SK-N-SH (cell line): ENCODE results near the gene EIF4G2. TPM values are rescaled to one million over a fixed set of nuclear protein-coding genes. Genes with fewer than 3 reads are reported as not detected.
A peak's percentile ranks its signal among the peaks of the same experiment; 100 is the strongest.

Experiments used
- CHD2 ChIP-seq: fragments of 150-350 bp; IDR thresholded peaks from 2 replicates; pipeline ENCODE4 v1.6.1; 2018; ENCODE audit warnings: low read length; ENCODE audit not compliant: partially characterized antibody
- EP300 ChIP-seq, 2 experiments: IDR thresholded peaks; 2 replicates each; pipeline versions ENCODE4 v1.4.0 to v1.6.1; 2012; ENCODE audit warnings: borderline replicate concordance in 1 of 2, low read depth in 1 of 2, low read length in 1 of 2
- EZH2phosphoT487 ChIP-seq: fragments of 200-600 bp; sonication (generic); IDR thresholded peaks from 2 replicates; pipeline ENCODE4 v1.6.1; 2017; ENCODE audit warnings: low read depth, mixed run types, mild to moderate bottlenecking, antibody characterized with exemption, moderate library complexity, borderline replicate concordance
- FOSL2 ChIP-seq: IDR thresholded peaks from 2 replicates; pipeline ENCODE4 v1.4.0; 2012; ENCODE audit warnings: low read depth, mild to moderate bottlenecking, moderate library complexity, borderline replicate concordance
- GATA2 ChIP-seq: sonication (generic); formaldehyde crosslinking; IDR thresholded peaks from 2 replicates; pipeline ENCODE4 v1.5.0; 2020; ENCODE audit warnings: mild to moderate bottlenecking, missing genetic modification reagents
- JUND ChIP-seq: IDR thresholded peaks from 2 replicates; pipeline ENCODE4 v1.4.0; 2012
- MEF2A ChIP-seq: IDR thresholded peaks from 2 replicates; pipeline ENCODE4 v1.4.0; 2012; ENCODE audit warnings: low read depth, borderline replicate concordance
- MXI1 ChIP-seq: IDR thresholded peaks from 2 replicates; pipeline ENCODE4 v1.6.1; 2012; ENCODE audit warnings: mild to moderate bottlenecking, low read depth, low read length, improper control_type of control experiment
- NRF1 ChIP-seq: IDR thresholded peaks from 2 replicates; pipeline ENCODE4 v1.6.1; 2012; ENCODE audit warnings: low read depth, mild to moderate bottlenecking, low read length
- RCOR1 ChIP-seq: fragments of 150-350 bp; IDR thresholded peaks from 2 replicates; pipeline ENCODE4 v1.6.1; 2017; ENCODE audit warnings: antibody characterized with exemption, low read length
- RXRA ChIP-seq: IDR thresholded peaks from 2 replicates; pipeline ENCODE4 v1.4.0; 2012; ENCODE audit warnings: low read depth, mild to moderate bottlenecking, borderline replicate concordance
- SMC3 ChIP-seq: IDR thresholded peaks from 2 replicates; pipeline ENCODE4 v1.6.1; 2012; ENCODE audit warnings: low read depth, low read length, improper control_type of control experiment
- TAF1 ChIP-seq: IDR thresholded peaks from 2 replicates; pipeline ENCODE4 v1.6.1; 2012; ENCODE audit warnings: low read depth, mild to moderate bottlenecking, low read length, moderate library complexity, borderline replicate concordance
- TEAD4 ChIP-seq: IDR thresholded peaks from 2 replicates; pipeline ENCODE4 v1.4.0; 2012; ENCODE audit warnings: mild to moderate bottlenecking, borderline replicate concordance; ENCODE audit not compliant: insufficient read depth
- polyA plus RNA-seq, 3 experiments: library from polyadenylated mRNA; depleted of rRNA; stranded (reverse); fragments of >200 nt; gene quantifications; 2 replicates each; pipeline ENCODE4 v1.2.3, GENCODE V29; 2012
- TF ChIP-seq, protein P1 (sequence below): IDR thresholded peaks from 2 replicates; pipeline ENCODE4 v1.4.0; 2012; ENCODE audit warnings: low read depth, borderline replicate concordance
- TF ChIP-seq, protein P2 (sequence below): fragments of 150-350 bp; IDR thresholded peaks from 2 replicates; pipeline ENCODE4 v1.6.1; 2017; ENCODE audit warnings: antibody characterized with exemption, low read length, low read depth, borderline replicate concordance
- TF ChIP-seq, protein P3 (sequence below): fragments of 150-350 bp; IDR thresholded peaks from 2 replicates; pipeline ENCODE4 v1.6.1; 2016; ENCODE audit warnings: mild to moderate bottlenecking, low read depth, low read length
- TF ChIP-seq, protein P4 (sequence below): IDR thresholded peaks from 2 replicates; pipeline ENCODE4; 2012

EIF4G2 gene
- polyA plus RNA-seq, 1 of the 3 experiments (the other 2 are of a cell fraction) = 298 TPM

DNA sequence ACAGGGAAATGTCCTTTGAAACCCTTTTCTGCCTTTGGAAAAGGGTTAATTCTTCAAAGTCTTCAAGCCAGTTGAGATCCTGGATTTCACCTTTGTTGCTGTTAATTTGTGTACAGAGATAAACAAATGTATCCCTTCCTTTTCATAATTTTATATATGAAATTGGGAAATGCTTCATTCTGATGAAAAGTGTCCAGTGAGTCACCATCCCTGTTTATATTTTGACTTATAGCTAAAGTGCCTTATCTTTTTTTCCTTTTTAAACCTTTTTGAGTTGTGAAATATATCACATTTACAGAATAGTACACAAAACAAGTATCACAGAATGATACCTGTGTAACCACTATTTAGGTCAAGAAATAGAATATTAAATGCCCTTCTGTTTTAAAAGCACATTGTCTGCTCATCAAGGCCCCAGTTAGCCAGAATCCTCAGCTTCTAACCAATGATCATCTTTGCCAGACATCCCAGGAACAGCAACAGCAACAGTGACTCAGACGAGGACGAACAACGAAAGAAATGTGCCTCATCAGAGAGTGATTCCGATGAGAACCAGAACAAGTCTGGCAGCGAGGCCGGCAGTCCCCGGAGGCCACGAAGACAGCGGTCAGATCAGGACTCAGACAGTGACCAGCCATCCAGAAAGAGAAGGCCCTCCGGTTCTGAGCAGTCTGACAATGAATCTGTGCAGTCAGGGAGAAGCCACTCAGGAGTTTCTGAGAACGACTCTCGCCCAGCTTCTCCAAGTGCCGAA, 30.3 kb downstream of the EIF4G2 start (continued):
- no peak for TF ChIP-seq EZH2phosphoT487
- no peak for TF ChIP-seq SMC3
- TF ChIP-seq NRF1 = no peak
- no peak for TF ChIP-seq MEF2A
- peak; percentile 62; the same call in 1 of the 2 replicates for TF ChIP-seq RCOR1
- no peak for TF ChIP-seq TEAD4
- TF ChIP-seq CHD2 = peak; percentile 69
- TF ChIP-seq, protein P1, sequence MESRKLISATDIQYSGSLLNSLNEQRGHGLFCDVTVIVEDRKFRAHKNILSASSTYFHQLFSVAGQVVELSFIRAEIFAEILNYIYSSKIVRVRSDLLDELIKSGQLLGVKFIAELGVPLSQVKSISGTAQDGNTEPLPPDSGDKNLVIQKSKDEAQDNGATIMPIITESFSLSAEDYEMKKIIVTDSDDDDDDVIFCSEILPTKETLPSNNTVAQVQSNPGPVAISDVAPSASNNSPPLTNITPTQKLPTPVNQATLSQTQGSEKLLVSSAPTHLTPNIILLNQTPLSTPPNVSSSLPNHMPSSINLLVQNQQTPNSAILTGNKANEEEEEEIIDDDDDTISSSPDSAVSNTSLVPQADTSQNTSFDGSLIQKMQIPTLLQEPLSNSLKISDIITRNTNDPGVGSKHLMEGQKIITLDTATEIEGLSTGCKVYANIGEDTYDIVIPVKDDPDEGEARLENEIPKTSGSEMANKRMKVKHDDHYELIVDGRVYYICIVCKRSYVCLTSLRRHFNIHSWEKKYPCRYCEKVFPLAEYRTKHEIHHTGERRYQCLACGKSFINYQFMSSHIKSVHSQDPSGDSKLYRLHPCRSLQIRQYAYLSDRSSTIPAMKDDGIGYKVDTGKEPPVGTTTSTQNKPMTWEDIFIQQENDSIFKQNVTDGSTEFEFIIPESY = no peak
- TF ChIP-seq TAF1 = no peak
- TF ChIP-seq, protein P2, sequence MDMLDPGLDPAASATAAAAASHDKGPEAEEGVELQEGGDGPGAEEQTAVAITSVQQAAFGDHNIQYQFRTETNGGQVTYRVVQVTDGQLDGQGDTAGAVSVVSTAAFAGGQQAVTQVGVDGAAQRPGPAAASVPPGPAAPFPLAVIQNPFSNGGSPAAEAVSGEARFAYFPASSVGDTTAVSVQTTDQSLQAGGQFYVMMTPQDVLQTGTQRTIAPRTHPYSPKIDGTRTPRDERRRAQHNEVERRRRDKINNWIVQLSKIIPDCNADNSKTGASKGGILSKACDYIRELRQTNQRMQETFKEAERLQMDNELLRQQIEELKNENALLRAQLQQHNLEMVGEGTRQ = no peak
- peak; percentile 67 for TF ChIP-seq FOSL2
- peak; percentile 54 for TF ChIP-seq GATA2 (CRISPR knock-in tag)
- peak; percentile 27 to 83; a peak in 3 of 4 replicates for TF ChIP-seq EP300 (IDR thresholded peaks at IDR 0.05; ENCODE audit: borderline replicate concordance in 1 of 2, low read depth in 1 of 2, low read length in 1 of 2)
- TF ChIP-seq, protein P3, sequence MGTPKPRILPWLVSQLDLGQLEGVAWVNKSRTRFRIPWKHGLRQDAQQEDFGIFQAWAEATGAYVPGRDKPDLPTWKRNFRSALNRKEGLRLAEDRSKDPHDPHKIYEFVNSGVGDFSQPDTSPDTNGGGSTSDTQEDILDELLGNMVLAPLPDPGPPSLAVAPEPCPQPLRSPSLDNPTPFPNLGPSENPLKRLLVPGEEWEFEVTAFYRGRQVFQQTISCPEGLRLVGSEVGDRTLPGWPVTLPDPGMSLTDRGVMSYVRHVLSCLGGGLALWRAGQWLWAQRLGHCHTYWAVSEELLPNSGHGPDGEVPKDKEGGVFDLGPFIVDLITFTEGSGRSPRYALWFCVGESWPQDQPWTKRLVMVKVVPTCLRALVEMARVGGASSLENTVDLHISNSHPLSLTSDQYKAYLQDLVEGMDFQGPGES = no peak
- TF ChIP-seq MXI1 = peak; percentile 83; the same call in 1 of the 2 replicates
- no peak for TF ChIP-seq RXRA
- TF ChIP-seq JUND = peak; percentile 58
- TF ChIP-seq, protein P4, sequence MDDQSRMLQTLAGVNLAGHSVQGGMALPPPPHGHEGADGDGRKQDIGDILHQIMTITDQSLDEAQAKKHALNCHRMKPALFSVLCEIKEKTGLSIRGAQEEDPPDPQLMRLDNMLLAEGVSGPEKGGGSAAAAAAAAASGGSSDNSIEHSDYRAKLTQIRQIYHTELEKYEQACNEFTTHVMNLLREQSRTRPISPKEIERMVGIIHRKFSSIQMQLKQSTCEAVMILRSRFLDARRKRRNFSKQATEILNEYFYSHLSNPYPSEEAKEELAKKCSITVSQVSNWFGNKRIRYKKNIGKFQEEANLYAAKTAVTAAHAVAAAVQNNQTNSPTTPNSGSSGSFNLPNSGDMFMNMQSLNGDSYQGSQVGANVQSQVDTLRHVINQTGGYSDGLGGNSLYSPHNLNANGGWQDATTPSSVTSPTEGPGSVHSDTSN = peak; percentile 68
